ENCODE measurements around the gene FOCAD.
"Not testable (repeated sequence)": the region's sequence is repeated elsewhere in the genome, so short reads cannot be mapped to it uniquely, and the experiment has no call there.

The FOCAD gene

DNA sequence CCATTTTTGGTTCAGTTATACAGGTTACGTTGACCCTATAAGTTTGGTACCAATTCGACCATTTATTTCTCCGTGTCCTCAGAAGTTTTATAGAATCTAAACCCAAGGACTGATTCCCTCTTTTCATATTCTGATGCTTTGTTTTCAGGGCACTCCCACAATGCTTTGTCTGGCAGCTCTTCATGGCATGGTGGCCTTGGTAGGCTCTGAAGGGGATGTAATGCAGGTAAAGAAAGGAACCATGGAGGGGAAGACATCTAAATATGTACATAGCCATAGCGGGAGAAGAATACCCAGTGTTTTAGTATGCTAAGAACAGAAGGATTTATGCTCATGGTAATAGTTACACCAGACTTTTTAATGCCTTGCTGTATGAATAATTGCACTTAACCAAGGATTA, 264.6 kb downstream of the FOCAD start:
- H3F3A ChIP-seq (ENCODE audit: insufficient read depth, low read length) = no peaks in the 10 kb centered on the region
- H3K4me1 ChIP-seq (ENCODE audit: insufficient read depth, low read length, severe bottlenecking) = peaks cover 14% of the 10 kb centered on the region
- H3K27me3 ChIP-seq (ENCODE audit: insufficient read depth, low read length) = no peaks in the 10 kb centered on the region
- no peak overlapping the region for H2AFZ ChIP-seq (ENCODE audit: low read length)
- H3K9ac ChIP-seq (ENCODE audit: low read length) = no peak overlapping the region
- H3K4me3 ChIP-seq (ENCODE audit: low read depth, low read length, poor library complexity, severe bottlenecking) = no peak overlapping the region
- no peaks in the 10 kb centered on the region for H3K79me2 ChIP-seq (ENCODE audit: insufficient read depth, low read length)
- H4K20me1 ChIP-seq (ENCODE audit: insufficient read depth, low read length) = no peaks in the 10 kb centered on the region
- H3K36me3 ChIP-seq (ENCODE audit: insufficient read depth, low read length) = no peaks in the 10 kb centered on the region
- no peak overlapping the region for H3K27ac ChIP-seq (ENCODE audit: low read depth, low read length, poor library complexity, severe bottlenecking)
- H3K4me2 ChIP-seq (ENCODE audit: low read length) = no peak overlapping the region
- H3K9me3 ChIP-seq (ENCODE audit: low read length) = no peaks in the 10 kb centered on the region
- H3K9me2 ChIP-seq (ENCODE audit: low read depth, low read length) = no peaks in the 10 kb centered on the region
- TF ChIP-seq, protein P1, sequence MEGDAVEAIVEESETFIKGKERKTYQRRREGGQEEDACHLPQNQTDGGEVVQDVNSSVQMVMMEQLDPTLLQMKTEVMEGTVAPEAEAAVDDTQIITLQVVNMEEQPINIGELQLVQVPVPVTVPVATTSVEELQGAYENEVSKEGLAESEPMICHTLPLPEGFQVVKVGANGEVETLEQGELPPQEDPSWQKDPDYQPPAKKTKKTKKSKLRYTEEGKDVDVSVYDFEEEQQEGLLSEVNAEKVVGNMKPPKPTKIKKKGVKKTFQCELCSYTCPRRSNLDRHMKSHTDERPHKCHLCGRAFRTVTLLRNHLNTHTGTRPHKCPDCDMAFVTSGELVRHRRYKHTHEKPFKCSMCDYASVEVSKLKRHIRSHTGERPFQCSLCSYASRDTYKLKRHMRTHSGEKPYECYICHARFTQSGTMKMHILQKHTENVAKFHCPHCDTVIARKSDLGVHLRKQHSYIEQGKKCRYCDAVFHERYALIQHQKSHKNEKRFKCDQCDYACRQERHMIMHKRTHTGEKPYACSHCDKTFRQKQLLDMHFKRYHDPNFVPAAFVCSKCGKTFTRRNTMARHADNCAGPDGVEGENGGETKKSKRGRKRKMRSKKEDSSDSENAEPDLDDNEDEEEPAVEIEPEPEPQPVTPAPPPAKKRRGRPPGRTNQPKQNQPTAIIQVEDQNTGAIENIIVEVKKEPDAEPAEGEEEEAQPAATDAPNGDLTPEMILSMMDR (IDR thresholded peaks at IDR 0.05; ENCODE audit: low read length) = no peak
- no peak for TF ChIP-seq EZH2 (IDR thresholded peaks at IDR 0.05; ENCODE audit: borderline replicate concordance, low read length)

GRCh38 chr9:20950707-20951106, 266.6 kb downstream of the FOCAD start:
- H2AFZ ChIP-seq (ENCODE audit: low read length) = no peak overlapping the region
- no peaks in the 10 kb centered on the region for H3K9me3 ChIP-seq (ENCODE audit: low read length)
- H4K20me1 ChIP-seq (ENCODE audit: insufficient read depth, low read length) = no peaks in the 10 kb centered on the region
- no peak overlapping the region for H3K27ac ChIP-seq (ENCODE audit: low read depth, low read length, poor library complexity, severe bottlenecking)
- H3K9ac ChIP-seq (ENCODE audit: low read length) = no peak overlapping the region
- peaks cover 15% of the 10 kb centered on the region for H3K4me1 ChIP-seq (ENCODE audit: insufficient read depth, low read length, severe bottlenecking)
- H3F3A ChIP-seq (ENCODE audit: insufficient read depth, low read length) = no peaks in the 10 kb centered on the region
- H3K27me3 ChIP-seq (ENCODE audit: insufficient read depth, low read length) = no peaks in the 10 kb centered on the region
- TF ChIP-seq EZH2 (IDR thresholded peaks at IDR 0.05; ENCODE audit: borderline replicate concordance, low read length) = no peak
- TF ChIP-seq, protein P1 (IDR thresholded peaks at IDR 0.05; ENCODE audit: low read length) = no peak
- H3K79me2 ChIP-seq (ENCODE audit: insufficient read depth, low read length) = no peaks in the 10 kb centered on the region
- no peaks in the 10 kb centered on the region for H3K9me2 ChIP-seq (ENCODE audit: low read depth, low read length)
- no peak overlapping the region for H3K4me2 ChIP-seq (ENCODE audit: low read length)
- H3K4me3 ChIP-seq (ENCODE audit: low read depth, low read length, poor library complexity, severe bottlenecking) = no peak overlapping the region
- no peaks in the 10 kb centered on the region for H3K36me3 ChIP-seq (ENCODE audit: insufficient read depth, low read length)

DNA sequence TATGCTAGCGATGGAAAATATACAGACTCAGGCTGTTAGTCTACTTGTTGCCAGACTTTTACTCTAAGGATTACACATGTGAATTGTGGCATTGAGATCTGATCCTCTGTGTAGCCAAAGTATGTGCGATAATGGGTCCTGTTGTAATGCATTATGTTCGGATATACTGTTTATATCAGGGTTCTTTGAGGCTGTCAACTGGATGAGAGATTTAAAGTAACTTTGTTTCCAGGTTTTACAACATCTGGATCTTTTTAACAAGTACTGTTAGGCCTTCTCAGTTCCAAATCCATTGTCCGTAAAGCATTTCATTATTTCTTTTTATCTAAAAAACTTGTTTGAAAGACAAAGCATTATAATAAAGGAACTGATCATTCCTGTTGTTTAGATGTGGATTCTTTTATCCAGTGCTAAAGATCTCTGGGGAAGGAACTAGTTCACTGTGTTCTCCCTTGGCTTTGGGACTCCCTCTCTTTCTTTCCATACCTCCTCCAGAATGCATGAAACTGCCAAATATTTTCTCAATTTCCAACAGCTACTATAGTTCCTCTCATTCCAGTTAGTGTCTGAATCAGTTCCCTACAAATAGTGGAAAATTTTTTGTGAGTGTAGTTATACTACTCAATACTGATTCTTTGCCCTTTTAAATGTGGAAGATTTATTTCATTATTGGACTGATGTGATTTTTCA, 278.6 kb downstream of the FOCAD start:
- H3F3A ChIP-seq (ENCODE audit: insufficient read depth, low read length) = no peaks in the 10 kb centered on the region
- no peaks in the 10 kb centered on the region for H3K9me2 ChIP-seq (ENCODE audit: low read depth, low read length)
- TF ChIP-seq EZH2 (IDR thresholded peaks at IDR 0.05; ENCODE audit: borderline replicate concordance, low read length) = no peak
- no peaks in the 10 kb centered on the region for H3K9me3 ChIP-seq (ENCODE audit: low read length)
- no peak overlapping the region for H3K4me3 ChIP-seq (ENCODE audit: low read depth, low read length, poor library complexity, severe bottlenecking)
- no peak overlapping the region for H3K4me2 ChIP-seq (ENCODE audit: low read length)
- H3K27me3 ChIP-seq (ENCODE audit: insufficient read depth, low read length) = no peaks in the 10 kb centered on the region
- H4K20me1 ChIP-seq (ENCODE audit: insufficient read depth, low read length) = no peaks in the 10 kb centered on the region
- H3K27ac ChIP-seq (ENCODE audit: low read depth, low read length, poor library complexity, severe bottlenecking) = no peak overlapping the region
- no peak overlapping the region for H2AFZ ChIP-seq (ENCODE audit: low read length)
- no peaks in the 10 kb centered on the region for H3K4me1 ChIP-seq (ENCODE audit: insufficient read depth, low read length, severe bottlenecking)
- H3K79me2 ChIP-seq (ENCODE audit: insufficient read depth, low read length) = no peaks in the 10 kb centered on the region
- H3K36me3 ChIP-seq (ENCODE audit: insufficient read depth, low read length) = no peaks in the 10 kb centered on the region
- no peak overlapping the region for H3K9ac ChIP-seq (ENCODE audit: low read length)

- no peak for TF ChIP-seq EZH2 (IDR thresholded peaks at IDR 0.05; ENCODE audit: borderline replicate concordance, low read length)
- TF ChIP-seq, protein P1 (IDR thresholded peaks at IDR 0.05; ENCODE audit: low read length) = no peak
These were observed 288.6 kb downstream of the FOCAD start for GRCh38 chr9:20972684-20973083.

GRCh38 chr9:20973246-20973947, 289.3 kb downstream of the FOCAD start:
- not testable (repeated sequence) for H3K9me2 ChIP-seq (ENCODE audit: low read depth, low read length); H3K4me3 ChIP-seq (ENCODE audit: low read depth, low read length, poor library complexity, severe bottlenecking); H3K79me2 ChIP-seq (ENCODE audit: insufficient read depth, low read length); H3K4me1 ChIP-seq (ENCODE audit: insufficient read depth, low read length, severe bottlenecking); H2AFZ ChIP-seq (ENCODE audit: low read length); H3K9ac ChIP-seq (ENCODE audit: low read length); H3K27me3 ChIP-seq (ENCODE audit: insufficient read depth, low read length); H3K4me2 ChIP-seq (ENCODE audit: low read length); H4K20me1 ChIP-seq (ENCODE audit: insufficient read depth, low read length); H3K36me3 ChIP-seq (ENCODE audit: insufficient read depth, low read length); H3F3A ChIP-seq (ENCODE audit: insufficient read depth, low read length)
- Histone ChIP-seq H3K9me3 (ENCODE audit: low read length) (peaks cover 13% of the 10 kb centered on the region), H3K27ac (ENCODE audit: low read depth, low read length, poor library complexity, severe bottlenecking) (peak overlapping the region; percentile 79)

More at GRCh38 chr9:20972684-20973083, 288.6 kb downstream of the FOCAD start:
- Histone ChIP-seq H2AFZ (ENCODE audit: low read length) (no peak overlapping the region), H3F3A (ENCODE audit: insufficient read depth, low read length) (peaks cover 9% of the 10 kb centered on the region), H3K4me3 (ENCODE audit: low read depth, low read length, poor library complexity, severe bottlenecking) (no peak overlapping the region), H4K20me1 (ENCODE audit: insufficient read depth, low read length) (no peaks in the 10 kb centered on the region), H3K4me2 (ENCODE audit: low read length) (no peak overlapping the region), H3K4me1 (ENCODE audit: insufficient read depth, low read length, severe bottlenecking) (peaks cover 6% of the 10 kb centered on the region), H3K79me2 (ENCODE audit: insufficient read depth, low read length) (no peaks in the 10 kb centered on the region), H3K9me3 (ENCODE audit: low read length) (peaks cover 13% of the 10 kb centered on the region), H3K27me3 (ENCODE audit: insufficient read depth, low read length) (no peaks in the 10 kb centered on the region), H3K27ac (ENCODE audit: low read depth, low read length, poor library complexity, severe bottlenecking) (peak overlapping the region; percentile 79), H3K9me2 (ENCODE audit: low read depth, low read length) (no peaks in the 10 kb centered on the region), H3K36me3 (ENCODE audit: insufficient read depth, low read length) (0 out of 2 replicates have a peak, but pooled peaks cover 4% of the 10 kb centered on the region), H3K9ac (ENCODE audit: low read length) (no peak overlapping the region)
